Colonic mucosa (tissue), 4 donors: ENCODE measurements around the gene SLC39A11. TPM values are rescaled to one million over a fixed set of nuclear protein-coding genes. Genes with fewer than 3 reads are reported as not detected.
"Not testable (repeated sequence)": the region's sequence is repeated elsewhere in the genome, so short reads cannot be mapped to it uniquely, and the experiment has no call there.

Experiments used
- DNase-seq: peaks from one replicate; pipeline ENCODE4 v3.0.0-alpha.2; 2020
- H3K27ac ChIP-seq: fragments of 200-600 bp; one replicate; pipeline ENCODE4 v1.8.0; 2021
- H3K27me3 ChIP-seq: fragments of 200-600 bp; one replicate; pipeline ENCODE4 v1.8.0; 2021
- H3K36me3 ChIP-seq: fragments of 200-600 bp; one replicate; pipeline ENCODE4 v1.8.0; 2021
- H3K4me1 ChIP-seq: fragments of 200-600 bp; one replicate; pipeline ENCODE4 v1.8.0; 2021; ENCODE audit warnings: mild to moderate bottlenecking
- H3K4me3 ChIP-seq: fragments of 200-600 bp; one replicate; pipeline ENCODE4 v1.8.0; 2021
- H3K9ac ChIP-seq, 2 donors: one replicate each; pipeline ENCODE4 v1.7.0; 2013; ENCODE audit warnings: control low read depth in 2 of 2, low read depth in 2 of 2, low read length in 2 of 2
- H3K9me3 ChIP-seq: fragments of 200-600 bp; one replicate; pipeline ENCODE4 v1.8.0; 2021
- CTCF ChIP-seq: fragments of 200-600 bp; IDR thresholded peaks from one replicate; pipeline ENCODE4 v1.8.0; 2022; ENCODE audit warnings: antibody characterized with exemption, mild to moderate bottlenecking
- intact Hi-C: fragments of 100-400 bp; cut with DNase I; formaldehyde crosslinking; loops from one replicate; pipeline ENCODE4 v1.14.1; 2022
- total RNA-seq, 2 donors: library from RNA; stranded (reverse); fragmentation: NEBNext Ultra II Directional in 1 of 2; extraction: Animal tissue kit (Norgen Biotek cat#: 25700) in 1 of 2; gene quantifications; one replicate each; pipeline ENCODE4 v1.2.1, GENCODE V29; 2021
- donor health status: healthy.
- donor health status: DM: no; HTN: no; CAD: no.
- donor health status: DM: no; HTN: no; CAD: no.

SLC39A11 gene
- total RNA-seq, 2 donors from 2014 or later: 57.7 to 60.0 TPM

GRCh38 chr17:72832306-72832705 lies 260.2 kb downstream of the SLC39A11 start:
- H3K4me3 ChIP-seq: no peak overlapping the region
- no peak for DNase-seq
- intact Hi-C loops: no loop called here
- no peaks in the 10 kb centered on the region for H3K27me3 ChIP-seq
- H3K36me3 ChIP-seq: no peaks in the 10 kb centered on the region
- H3K9me3 ChIP-seq: no peaks in the 10 kb centered on the region
- no peak overlapping the region for H3K27ac ChIP-seq
- no peak overlapping the region for H3K9ac ChIP-seq
- H3K4me1 ChIP-seq: no peaks in the 10 kb centered on the region
- no peak for TF ChIP-seq CTCF

- TF ChIP-seq CTCF: no peak
- no peaks in the 10 kb centered on the region for H3K27me3 ChIP-seq
- intact Hi-C loops: no loop called here
- no peaks in the 10 kb centered on the region for H3K9me3 ChIP-seq
- H3K4me1 ChIP-seq: no peaks in the 10 kb centered on the region
- H3K36me3 ChIP-seq: no peaks in the 10 kb centered on the region
- H3K27ac ChIP-seq: no peak overlapping the region
- no peak overlapping the region for H3K4me3 ChIP-seq
- no peak overlapping the region for H3K9ac ChIP-seq
- no peak for DNase-seq
These were observed 262.6 kb downstream of the SLC39A11 start for GRCh38 chr17:72829883-72830282.

GRCh38 chr17:72826602-72827001 lies 265.9 kb downstream of the SLC39A11 start:
- intact Hi-C loops: no loop called here
- Histone ChIP-seq H3K9ac (no peak overlapping the region), H3K4me1 (no peaks in the 10 kb centered on the region), H3K4me3 (no peak overlapping the region), H3K9me3 (no peaks in the 10 kb centered on the region), H3K27ac (no peak overlapping the region), H3K36me3 (no peaks in the 10 kb centered on the region), H3K27me3 (no peaks in the 10 kb centered on the region)
- TF ChIP-seq CTCF: no peak
- DNase-seq: no peak

GRCh38 chr17:72826059-72826458 lies 266.4 kb downstream of the SLC39A11 start:
- H3K4me3 ChIP-seq, H3K4me1 ChIP-seq, H3K9ac ChIP-seq, H3K27me3 ChIP-seq, H3K27ac ChIP-seq, intact Hi-C loops, H3K9me3 ChIP-seq, DNase-seq, H3K36me3 ChIP-seq: not testable (repeated sequence)

- H3K9me3 ChIP-seq: no peaks in the 10 kb centered on the region
- no peak for TF ChIP-seq CTCF
- no peak overlapping the region for H3K4me3 ChIP-seq
- no peaks in the 10 kb centered on the region for H3K4me1 ChIP-seq
- no peak overlapping the region for H3K27ac ChIP-seq
- intact Hi-C loops: no loop called here
- no peaks in the 10 kb centered on the region for H3K27me3 ChIP-seq
- no peak overlapping the region for H3K9ac ChIP-seq
- no peak for DNase-seq
- H3K36me3 ChIP-seq: no peaks in the 10 kb centered on the region
These were observed 267.3 kb downstream of the SLC39A11 start for GRCh38 chr17:72825218-72825617.

GRCh38 chr17:72824267-72824666 lies 268.2 kb downstream of the SLC39A11 start:
- H3K27ac ChIP-seq, H3K4me1 ChIP-seq: not testable (repeated sequence)

More at GRCh38 chr17:72824267-72824666, 268.2 kb downstream of the SLC39A11 start:
- H3K36me3 ChIP-seq, H3K27me3 ChIP-seq, intact Hi-C loops, H3K9me3 ChIP-seq, DNase-seq, H3K9ac ChIP-seq, H3K4me3 ChIP-seq: not testable (repeated sequence)
